Activated T-cell treated with anti-CD3 and anti-CD28 coated beads for 24 hours (primary cell): ENCODE results near the gene CILP.
A peak's percentile ranks its signal among the peaks of the same experiment; 100 is the strongest.
"Not testable (repeated sequence)": the region's sequence is repeated elsewhere in the genome, so short reads cannot be mapped to it uniquely, and the experiment has no call there.

Source experiments
- DNase-seq: peaks from one replicate; pipeline ENCODE4 v3.0.0-alpha.2; 2020; ENCODE audit warnings: low read depth

Gene CILP

GRCh38 chr15:65195548-65195923 lies 15.7 kb downstream of the CILP start:
- no peak for DNase-seq

DNA sequence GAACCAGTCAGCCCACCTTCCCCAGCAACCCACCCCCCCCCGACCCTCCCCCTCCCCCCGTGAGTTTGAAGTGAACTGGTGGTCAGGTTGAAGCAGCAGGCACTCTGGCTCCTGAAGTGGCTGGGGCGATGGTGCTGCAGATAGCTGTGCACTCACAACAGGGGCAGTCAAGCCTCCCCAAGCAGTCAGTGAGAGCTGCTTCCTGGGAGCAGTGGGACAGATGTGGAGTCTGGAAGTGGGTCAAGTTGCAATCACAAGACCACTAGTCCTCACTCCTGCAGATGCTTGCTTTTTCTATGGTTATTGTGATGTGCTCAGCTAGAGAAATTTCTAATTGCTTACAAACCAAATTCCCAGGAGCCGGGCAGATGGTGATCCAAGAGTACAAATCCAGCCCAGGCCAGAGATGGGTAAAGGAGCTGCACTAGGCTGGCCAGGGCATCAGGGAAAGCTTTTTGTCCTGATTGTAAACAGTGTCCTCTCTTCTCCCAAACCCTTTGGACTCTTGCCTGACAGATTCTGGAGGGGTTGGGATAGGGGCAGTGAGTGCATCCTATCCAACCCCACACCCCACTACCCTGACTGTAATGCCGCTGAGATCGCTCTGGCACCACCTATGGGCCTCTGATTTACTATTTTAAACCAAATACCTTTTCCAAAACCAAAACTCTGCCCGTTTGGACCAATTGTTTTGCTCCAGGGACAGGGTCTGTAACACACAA lies 16.3 kb downstream of the CILP start:
- DNase-seq: no peak

GRCh38 chr15:65192016-65192415 lies 19.3 kb downstream of the CILP start:
- DNase-seq: no peak

- no peak for DNase-seq
These were observed 22.1 kb downstream of the CILP start for GRCh38 chr15:65189102-65189740.

- not testable (repeated sequence) for DNase-seq
These were observed 22.8 kb downstream of the CILP start for GRCh38 chr15:65188472-65188871.

GRCh38 chr15:65184868-65185717 lies 26.2 kb downstream of the CILP start, which contains the start of gene CLPX:
Gene CLPX, minus strand, starts transcription at chr15:65185342. Its CDS starts 189 bp downstream, at chr15:65185153.
- peak; percentile 81 for DNase-seq

DNA sequence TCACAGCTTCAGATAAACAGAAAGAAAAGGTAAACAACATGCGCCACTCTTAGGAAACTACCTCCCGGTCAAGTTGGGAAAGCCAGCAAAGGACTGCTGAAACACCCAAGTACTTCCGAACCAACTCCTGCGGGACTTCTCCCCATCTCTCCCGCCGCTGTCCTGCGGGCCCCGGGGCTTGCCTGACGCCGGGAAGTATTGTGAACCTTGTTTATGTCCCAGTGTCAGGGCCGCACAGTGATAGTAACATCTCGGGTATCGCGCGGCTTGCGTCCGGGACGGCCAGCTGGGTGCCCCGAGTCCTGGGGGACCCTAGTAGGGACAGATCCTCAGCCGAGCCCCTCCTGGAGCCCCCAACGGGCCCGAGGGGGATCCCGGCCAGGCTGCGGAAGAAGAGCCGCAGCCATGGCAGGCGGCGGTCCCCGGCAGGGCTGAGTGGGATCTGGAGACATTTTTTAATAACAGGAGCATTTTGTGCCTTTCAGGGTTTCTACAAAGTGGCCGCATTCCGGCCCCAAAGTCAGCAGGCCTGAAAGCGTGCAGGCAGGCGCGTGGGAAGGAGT lies 26.9 kb downstream of the CILP start:
- peak; percentile 15 for DNase-seq

DNA sequence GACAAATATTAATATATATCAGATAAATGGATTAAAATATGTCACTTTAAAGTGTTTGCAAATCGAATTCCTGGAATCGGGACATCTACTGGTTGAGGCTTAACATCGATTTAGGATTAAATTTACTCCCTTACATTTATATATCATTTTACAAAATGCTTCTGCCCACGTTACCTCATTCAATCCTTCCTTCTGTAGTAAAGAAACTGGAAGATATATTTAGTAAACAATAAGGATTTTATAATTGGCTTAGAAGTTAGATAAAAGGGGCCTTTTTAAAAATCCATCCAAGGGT lies 27.5 kb downstream of the CILP start:
- no peak for DNase-seq

GRCh38 chr15:65182538-65182937 lies 28.7 kb downstream of the CILP start:
- DNase-seq: no peak

- DNase-seq: not testable (repeated sequence)
These were observed 29.5 kb downstream of the CILP start for GRCh38 chr15:65181582-65182353.

GRCh38 chr15:65180167-65180566 lies 31.1 kb downstream of the CILP start:
- no peak for DNase-seq

DNA sequence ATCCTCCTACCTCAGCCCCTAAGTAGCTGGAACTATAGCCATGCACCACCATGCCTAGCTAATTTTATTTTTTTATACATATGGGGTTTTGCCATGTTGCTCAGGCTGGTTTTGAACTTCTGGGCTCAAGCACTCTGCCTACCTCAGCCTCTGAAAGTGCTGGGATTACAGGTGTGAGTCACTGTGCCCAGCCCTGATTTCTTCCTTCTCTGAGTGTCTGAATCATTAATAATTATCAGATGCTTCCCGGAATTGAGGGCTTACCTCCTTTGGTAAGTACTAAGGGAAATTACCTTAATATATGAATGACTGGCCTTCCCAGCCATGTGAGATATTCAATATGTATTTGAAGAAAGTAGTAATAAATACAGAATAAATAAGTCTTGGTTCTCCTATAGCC lies 33.4 kb downstream of the CILP start:
- no peak for DNase-seq

GRCh38 chr15:65176056-65176455 lies 35.2 kb downstream of the CILP start:
- DNase-seq: no peak

DNA sequence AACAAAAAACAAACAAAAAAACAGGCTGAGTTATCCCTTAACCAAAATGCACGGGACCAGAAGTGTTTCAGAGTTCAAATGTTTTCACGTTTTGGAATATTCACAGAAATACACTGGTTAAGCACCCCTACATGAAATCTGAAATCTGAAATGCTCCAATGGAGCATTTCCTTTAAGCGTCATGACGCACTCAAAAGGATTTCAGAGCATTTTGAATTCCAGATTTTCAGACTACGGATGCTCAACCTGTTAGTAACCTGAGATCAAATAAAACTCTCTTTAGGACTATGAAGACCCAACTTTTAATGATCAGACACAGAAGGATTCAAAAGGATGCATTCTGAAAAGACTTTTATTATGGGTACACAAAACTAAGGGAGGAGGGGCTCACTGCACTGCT lies 35.8 kb downstream of the CILP start:
- no peak for DNase-seq

DNA sequence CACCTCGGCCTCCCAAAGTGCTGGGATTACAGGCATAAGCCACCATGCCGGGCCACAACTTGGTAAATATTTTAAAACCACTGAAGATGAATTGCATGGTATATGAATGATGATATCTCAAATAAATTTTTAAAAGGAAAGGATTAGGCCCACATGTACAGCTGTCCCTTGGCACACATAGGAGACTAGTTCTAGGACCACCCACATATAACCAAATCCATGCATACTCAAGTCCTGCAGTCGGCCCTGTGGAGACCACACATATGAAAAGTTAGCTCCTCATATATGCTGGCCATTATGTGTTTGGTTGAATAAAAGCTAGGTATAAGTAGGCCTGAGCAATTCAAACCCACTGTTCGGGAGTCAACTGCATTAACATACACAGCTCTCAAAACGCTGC lies 36.8 kb downstream of the CILP start:
- DNase-seq: no peak

DNA sequence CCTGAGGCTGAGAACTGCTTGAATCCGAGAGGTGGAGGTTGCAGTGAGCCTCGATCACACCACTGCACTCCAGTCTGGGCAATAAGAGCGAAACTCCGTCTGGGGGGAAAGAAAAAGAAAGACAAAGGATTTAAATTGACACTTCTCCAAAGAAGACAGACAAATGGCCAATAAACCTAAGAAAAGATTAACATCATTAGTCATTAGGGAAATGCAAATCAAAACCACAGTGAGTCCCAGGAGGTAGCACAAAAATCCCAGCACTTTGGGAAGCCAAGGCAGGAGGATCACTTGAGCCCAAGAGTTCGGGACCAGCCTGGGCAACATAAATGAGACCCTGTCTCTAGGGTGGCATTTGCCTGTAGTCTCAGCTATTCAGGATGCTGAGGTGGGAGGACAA lies 38.7 kb downstream of the CILP start:
- no peak for DNase-seq

- no peak for DNase-seq
These were observed 39.8 kb downstream of the CILP start for GRCh38 chr15:65171428-65171827.

DNA sequence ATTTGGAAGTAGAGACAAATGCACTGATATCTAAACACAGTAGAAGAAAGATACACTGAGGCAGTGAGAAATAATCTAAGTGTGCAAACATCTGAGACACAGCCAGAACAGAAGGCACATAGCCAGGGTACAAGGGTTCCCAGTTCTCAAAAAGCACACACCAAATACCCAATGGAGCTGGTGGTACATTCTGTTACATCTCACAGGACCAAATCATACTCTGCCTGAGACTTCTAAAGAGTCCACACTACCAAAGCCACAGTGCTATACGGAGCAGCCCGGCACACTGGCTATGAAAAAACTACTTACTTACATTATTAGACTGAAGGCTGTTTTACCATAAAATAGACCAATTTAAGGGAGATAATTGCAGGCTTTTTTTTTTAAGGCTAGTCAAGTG lies 45.4 kb downstream of the CILP start:
- no peak for DNase-seq

DNA sequence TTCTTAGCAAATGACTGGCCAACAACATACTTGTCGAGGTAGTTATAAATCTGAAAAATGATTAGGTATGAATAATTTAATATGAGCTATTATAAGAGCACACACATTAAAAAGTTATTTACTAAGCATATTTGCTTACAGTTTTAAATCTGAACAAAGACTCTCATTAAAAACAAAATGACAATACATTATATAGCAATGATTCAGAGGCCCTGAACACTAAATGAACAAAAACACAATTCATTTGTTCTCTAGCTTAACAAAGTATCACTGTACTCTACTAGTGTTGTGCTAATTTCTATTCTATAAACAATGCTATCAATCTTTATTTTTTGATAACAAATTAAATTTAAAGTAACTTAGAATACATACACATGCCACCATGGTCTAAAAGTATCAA lies 47.1 kb downstream of the CILP start:
- no peak for DNase-seq

- no peak for DNase-seq
These were observed 48.2 kb downstream of the CILP start for GRCh38 chr15:65163041-65163440.

DNA sequence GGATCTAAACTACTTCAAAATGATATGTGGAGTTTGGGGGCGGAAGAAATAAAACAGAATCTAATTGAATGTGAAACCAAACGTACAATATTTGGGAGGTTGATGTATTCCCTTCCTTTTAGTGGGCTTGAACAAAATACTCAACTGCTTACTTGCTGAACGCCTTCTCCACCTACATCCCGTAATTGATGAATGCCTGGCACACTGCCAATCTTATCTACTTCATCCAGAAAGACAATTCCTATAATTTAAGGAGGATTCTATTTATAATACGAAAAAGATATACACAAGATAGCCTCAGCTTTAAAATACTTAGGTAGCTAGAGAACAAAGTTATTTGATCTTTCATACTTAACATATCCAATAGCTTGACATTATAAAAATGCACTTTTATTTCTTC lies 54.6 kb downstream of the CILP start:
- no peak for DNase-seq

GRCh38 chr15:65154720-65155119 lies 56.6 kb downstream of the CILP start:
- DNase-seq: no peak
